Measurements from ENCODE around the gene KCNQ2.

KCNQ2 gene

DNA sequence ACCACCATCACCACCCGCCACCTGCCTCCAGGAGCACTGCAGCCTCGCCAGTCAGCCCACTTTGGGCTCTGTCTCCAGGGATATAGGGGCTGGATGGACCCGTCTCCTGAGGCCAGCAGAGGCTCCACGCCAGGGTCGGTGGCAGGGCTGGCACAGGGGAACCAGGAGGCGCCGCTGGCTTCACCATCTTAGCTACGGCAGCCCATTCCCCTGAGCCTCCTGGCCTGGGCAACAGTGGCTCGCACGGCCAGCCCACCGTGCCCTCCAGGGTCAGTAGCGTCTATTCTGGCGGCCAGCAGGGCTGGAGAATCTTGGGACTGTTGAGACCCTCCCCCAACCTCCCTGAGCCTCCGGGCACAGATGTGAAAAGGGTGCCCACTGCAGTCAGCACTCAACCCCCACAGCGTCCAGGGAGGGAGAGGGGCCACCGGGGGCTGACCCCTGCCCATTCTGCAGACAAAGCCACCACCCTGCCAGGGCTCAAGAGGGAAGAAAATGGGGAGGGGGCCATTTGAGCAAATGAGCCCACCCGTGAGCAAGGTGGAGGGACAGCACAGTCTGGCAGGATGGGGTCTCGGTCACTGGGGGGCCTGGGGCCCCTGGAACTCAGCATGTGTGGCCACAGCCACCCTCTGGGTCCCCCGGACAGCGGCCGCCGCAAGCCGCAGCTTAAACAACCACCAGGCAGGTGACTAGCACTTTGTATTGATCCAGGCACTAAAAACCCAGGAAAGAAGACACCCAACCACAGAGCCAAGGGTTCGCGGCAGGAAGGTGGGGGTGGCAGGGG, 28.7 kb downstream of the KCNQ2 start:
- H3K4me3 ChIP-seq (ENCODE audit: control insufficient read depth, low read depth, low read length): no peak overlapping the region
- no peak for DNase-seq (ENCODE audit: low read depth)
- TF ChIP-seq, protein P1, sequence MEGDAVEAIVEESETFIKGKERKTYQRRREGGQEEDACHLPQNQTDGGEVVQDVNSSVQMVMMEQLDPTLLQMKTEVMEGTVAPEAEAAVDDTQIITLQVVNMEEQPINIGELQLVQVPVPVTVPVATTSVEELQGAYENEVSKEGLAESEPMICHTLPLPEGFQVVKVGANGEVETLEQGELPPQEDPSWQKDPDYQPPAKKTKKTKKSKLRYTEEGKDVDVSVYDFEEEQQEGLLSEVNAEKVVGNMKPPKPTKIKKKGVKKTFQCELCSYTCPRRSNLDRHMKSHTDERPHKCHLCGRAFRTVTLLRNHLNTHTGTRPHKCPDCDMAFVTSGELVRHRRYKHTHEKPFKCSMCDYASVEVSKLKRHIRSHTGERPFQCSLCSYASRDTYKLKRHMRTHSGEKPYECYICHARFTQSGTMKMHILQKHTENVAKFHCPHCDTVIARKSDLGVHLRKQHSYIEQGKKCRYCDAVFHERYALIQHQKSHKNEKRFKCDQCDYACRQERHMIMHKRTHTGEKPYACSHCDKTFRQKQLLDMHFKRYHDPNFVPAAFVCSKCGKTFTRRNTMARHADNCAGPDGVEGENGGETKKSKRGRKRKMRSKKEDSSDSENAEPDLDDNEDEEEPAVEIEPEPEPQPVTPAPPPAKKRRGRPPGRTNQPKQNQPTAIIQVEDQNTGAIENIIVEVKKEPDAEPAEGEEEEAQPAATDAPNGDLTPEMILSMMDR (conservative IDR thresholded peaks at IDR 0.05; ENCODE audit: control insufficient read depth, insufficient read depth, low read depth, low read length): no peak

DNA sequence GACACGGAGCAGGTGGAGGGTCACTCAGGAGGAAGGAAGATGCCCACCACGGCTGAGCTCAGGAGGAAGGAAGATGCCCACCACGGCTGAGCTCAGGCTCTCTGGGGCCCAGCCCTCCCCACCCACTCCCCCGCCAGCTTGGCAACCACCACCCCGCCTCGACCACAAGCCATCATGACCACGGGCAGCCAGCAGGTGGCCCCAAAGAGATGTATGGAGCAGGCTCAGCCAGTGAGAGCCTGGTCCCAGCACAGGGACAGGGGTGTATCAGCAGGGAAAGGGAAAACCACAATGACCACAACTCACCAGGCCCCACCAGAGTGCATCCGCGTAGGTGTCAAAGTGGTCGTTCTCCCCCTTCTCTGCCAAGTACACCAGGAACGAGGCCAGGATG, 30.4 kb downstream of the KCNQ2 start:
- TF ChIP-seq, protein P1 (conservative IDR thresholded peaks at IDR 0.05; ENCODE audit: control insufficient read depth, insufficient read depth, low read depth, low read length): peak; percentile 26
- peak; percentile 21 for DNase-seq (ENCODE audit: low read depth)
- H3K4me3 ChIP-seq (ENCODE audit: control insufficient read depth, low read depth, low read length): no peak overlapping the region

DNA sequence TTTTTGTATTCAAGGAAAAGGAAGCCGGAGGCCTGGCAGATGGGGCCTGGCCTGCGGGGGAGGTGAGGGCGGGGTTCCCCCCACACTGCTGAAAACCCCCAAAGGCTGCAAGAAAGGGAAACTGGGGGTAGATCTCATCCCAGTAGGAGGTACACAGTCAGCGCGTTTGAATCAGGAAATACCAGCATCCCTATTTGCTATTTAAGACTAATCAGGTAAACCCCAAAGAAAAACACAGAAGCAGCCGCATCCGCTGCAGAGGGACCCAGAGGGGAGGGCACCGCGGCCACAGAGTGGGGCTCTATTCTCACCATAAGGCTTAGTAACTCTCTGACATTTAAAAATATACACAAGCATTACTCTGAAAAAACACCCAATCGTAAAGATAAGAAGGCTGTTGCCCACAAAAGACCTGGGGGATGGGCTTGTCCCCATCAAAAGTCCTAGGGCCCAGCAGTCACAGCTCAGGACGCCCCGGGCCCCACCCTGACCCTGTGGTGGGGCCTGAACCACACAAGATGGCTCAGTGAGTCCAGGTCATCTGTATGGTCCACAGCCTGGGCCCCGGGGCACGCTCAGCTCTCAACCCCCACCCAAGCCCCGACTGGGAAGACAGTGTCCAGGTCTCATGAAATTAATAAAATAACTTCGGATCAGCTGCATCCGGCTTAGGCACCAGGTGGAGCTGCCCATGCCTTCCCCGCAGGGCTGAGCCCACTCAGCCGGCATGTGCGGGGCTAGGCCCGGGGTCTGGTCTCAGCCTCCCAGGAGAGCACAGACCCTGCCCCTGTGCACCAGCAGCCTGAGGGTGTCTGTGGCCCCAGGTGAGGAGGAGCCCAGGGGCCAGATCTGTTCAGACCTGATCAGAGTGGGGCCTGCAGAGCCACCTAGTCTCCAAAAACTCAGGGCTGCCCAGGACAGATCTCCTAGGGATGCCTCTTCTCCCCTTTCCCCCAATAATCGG, 31.0 kb downstream of the KCNQ2 start:
- no peak overlapping the region for H3K4me3 ChIP-seq (ENCODE audit: control insufficient read depth, low read depth, low read length)
- TF ChIP-seq, protein P1 (conservative IDR thresholded peaks at IDR 0.05; ENCODE audit: control insufficient read depth, insufficient read depth, low read depth, low read length): no peak
- no peak for DNase-seq (ENCODE audit: low read depth)

DNA sequence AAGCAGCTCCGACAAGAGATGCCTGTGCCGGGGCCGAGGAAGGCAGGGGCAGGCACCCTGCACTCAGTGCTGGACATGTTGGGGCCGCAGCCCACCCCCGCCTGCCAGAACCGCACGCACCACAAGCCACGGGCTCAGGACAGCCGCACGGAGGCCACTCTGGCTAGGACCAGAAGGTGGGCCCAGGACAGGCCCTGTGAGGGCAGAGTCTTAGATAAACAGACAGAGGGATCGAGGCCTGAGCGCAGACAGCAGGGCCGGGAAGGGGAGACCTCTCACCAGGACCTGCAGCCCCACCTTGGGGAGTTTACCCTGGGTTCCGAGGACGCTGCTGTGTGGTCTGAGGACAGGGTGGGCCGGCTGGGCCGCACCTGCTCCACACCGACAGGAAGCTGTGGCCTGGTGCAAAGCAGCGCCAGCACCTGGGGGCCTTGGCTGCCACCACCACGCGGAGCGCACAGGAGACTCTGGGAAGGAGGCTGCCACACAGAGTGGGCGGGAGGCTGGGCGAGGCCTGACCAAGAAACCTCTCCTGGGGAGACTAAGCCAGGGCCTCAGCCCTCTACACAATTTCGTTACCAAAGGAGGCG, 32.0 kb downstream of the KCNQ2 start:
- TF ChIP-seq, protein P1 (conservative IDR thresholded peaks at IDR 0.05; ENCODE audit: control insufficient read depth, insufficient read depth, low read depth, low read length): no peak
- H3K4me3 ChIP-seq (ENCODE audit: control insufficient read depth, low read depth, low read length): no peak overlapping the region
- DNase-seq (ENCODE audit: low read depth): no peak

DNA sequence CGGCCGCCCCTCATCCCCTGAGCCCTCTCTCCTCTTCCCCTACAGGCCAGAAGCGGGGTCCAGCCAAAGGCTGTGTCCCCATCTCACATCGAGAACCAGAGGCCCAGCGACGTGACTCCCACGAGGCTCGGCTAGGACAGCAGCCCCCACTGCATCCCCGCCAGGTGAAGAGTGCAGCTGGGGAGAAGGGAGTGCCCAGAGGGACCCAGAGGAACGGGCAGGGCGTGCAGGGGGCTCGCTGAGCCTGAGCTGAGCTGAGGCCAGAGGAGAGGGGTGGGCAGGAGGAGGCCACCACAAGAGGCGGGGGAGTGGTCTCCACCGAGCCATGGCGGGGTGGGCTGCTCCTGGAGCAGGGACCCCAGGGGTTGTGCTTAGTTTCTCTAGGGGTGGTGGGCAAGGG, 32.6 kb downstream of the KCNQ2 start:
- TF ChIP-seq, protein P1 (conservative IDR thresholded peaks at IDR 0.05; ENCODE audit: control insufficient read depth, insufficient read depth, low read depth, low read length): no peak
- H3K4me3 ChIP-seq (ENCODE audit: control insufficient read depth, low read depth, low read length): no peak overlapping the region
- no peak for DNase-seq (ENCODE audit: low read depth)

DNA sequence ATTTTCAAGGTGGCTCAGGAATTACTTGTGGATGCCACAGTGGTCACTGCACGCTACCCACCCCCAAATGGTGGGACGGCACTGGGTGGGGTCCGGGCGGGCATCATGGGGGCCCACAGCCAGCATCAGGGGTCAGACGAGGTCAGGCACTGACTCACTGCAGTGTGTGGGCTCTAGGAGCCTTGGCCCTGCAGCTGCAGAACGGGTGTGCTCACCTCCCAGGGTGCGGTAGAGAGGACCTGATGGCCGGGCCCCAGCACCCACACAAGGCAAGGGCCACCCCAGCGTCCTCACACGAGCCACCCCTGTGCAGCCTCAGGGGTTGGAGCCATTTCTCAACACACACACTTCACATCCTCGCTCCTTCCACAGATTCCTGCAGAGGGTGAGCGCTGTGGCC, 34.3 kb downstream of the KCNQ2 start:
- TF ChIP-seq, protein P1 (conservative IDR thresholded peaks at IDR 0.05; ENCODE audit: control insufficient read depth, insufficient read depth, low read depth, low read length): no peak

More for the DNA sequence above, 34.3 kb downstream of the KCNQ2 start:
- H3K4me3 ChIP-seq (ENCODE audit: control insufficient read depth, low read depth, low read length): no peak overlapping the region
- DNase-seq (ENCODE audit: low read depth): no peak

Data from fibroblast of mammary gland (primary cell).